CD4-positive, alpha-beta T cell (primary cell): ENCODE data around the gene UNC13C. TPM values are rescaled to one million over a fixed set of nuclear protein-coding genes. Genes with fewer than 3 reads are reported as not detected.

Source experiments
- ATAC-seq: fragments of 200-7000 bp; cut with Tn5 transposase; one replicate; pipeline ENCODE4 v1.10.0; 2022; ENCODE audit warnings: mild to moderate bottlenecking; ENCODE audit not compliant: poor library complexity
- CTCF ChIA-PET: fragments of 350-600 bp; sonication (Branson Sonifier 250); formaldehyde crosslinking; loops from one replicate; lab custom pipeline; 2021; ENCODE audit warnings: antibody characterized with exemption, inconsistent platforms; lab: Charles Lee
- POLR2A ChIA-PET: fragments of 350-600 bp; sonication (Branson Sonifier 250); formaldehyde crosslinking; loops from one replicate; lab custom pipeline; 2021; ENCODE audit warnings: antibody characterized with exemption, inconsistent platforms; lab: Charles Lee
- DNase-seq, 14 experiments: peaks; one replicate each; pipeline ENCODE4 v3.0.0-alpha.2; 2013 to 2020; ENCODE audit warnings: mixed read lengths in 2 of 14
- H3K27ac ChIP-seq, 2 donors: one replicate each; pipeline versions ENCODE4 v1.5.1 to v1.7.0; 2013; ENCODE audit warnings: low read length in 2 of 2, low read depth in 1 of 2, mild to moderate bottlenecking in 1 of 2
- H3K27me3 ChIP-seq, 2 experiments: 1 replicate in 1 of 2; 2 replicates in 1 of 2; pipeline versions ENCODE4 v1.6.1 to v1.7.0; 2013; ENCODE audit warnings: low read length in 2 of 2, control low read depth in 1 of 2, mild to moderate bottlenecking in 1 of 2, moderate library complexity in 1 of 2; ENCODE audit not compliant: insufficient read depth in 2 of 2, control insufficient read depth in 1 of 2
- H3K36me3 ChIP-seq: one replicate; pipeline ENCODE4 v1.6.1; 2013; ENCODE audit warnings: low read length, control low read depth; ENCODE audit not compliant: insufficient read depth
- H3K4me1 ChIP-seq: one replicate; pipeline ENCODE4 v1.6.1; 2013; ENCODE audit warnings: low read length, control low read depth; ENCODE audit not compliant: insufficient read depth
- H3K4me3 ChIP-seq: one replicate; pipeline ENCODE4 v1.5.1; 2013; ENCODE audit warnings: mild to moderate bottlenecking, low read length, moderate library complexity
- H3K9me3 ChIP-seq, 2 experiments: 1 replicate in 1 of 2; 2 replicates in 1 of 2; pipeline versions ENCODE4 v1.6.1 to v1.7.0; 2013; ENCODE audit warnings: low read length in 2 of 2, mild to moderate bottlenecking in 2 of 2, control low read depth in 1 of 2, moderate library complexity in 1 of 2; ENCODE audit not compliant: control insufficient read depth in 1 of 2, insufficient read depth in 1 of 2
- H3K27ac Mint-ChIP-seq: one replicate; pipeline ENCODE4 v1.8.0; 2020; ENCODE audit warnings: mixed read lengths
- H3K27me3 Mint-ChIP-seq: one replicate; pipeline ENCODE4 v1.8.0; 2021; ENCODE audit warnings: mixed read lengths
- H3K36me3 Mint-ChIP-seq: one replicate; pipeline ENCODE4 v1.8.0; 2021; ENCODE audit warnings: low read depth, mixed read lengths
- H3K4me1 Mint-ChIP-seq: one replicate; pipeline ENCODE4 v1.8.0; 2021; ENCODE audit warnings: low read depth, mixed read lengths
- H3K4me3 Mint-ChIP-seq: one replicate; pipeline ENCODE4 v1.8.0; 2020; ENCODE audit warnings: mild to moderate bottlenecking, mixed read lengths
- H3K9me3 Mint-ChIP-seq: one replicate; pipeline ENCODE4 v1.8.0; 2020; ENCODE audit warnings: mixed read lengths
- CTCF ChIP-seq: fragments of 200-600 bp; IDR thresholded peaks from one replicate; pipeline ENCODE4 v1.8.0; 2022; ENCODE audit warnings: antibody characterized with exemption, mild to moderate bottlenecking
- intact Hi-C, 2 experiments: fragments of 100-400 bp; cut with DNase I in 1 of 2; cut with micrococcal nuclease in 1 of 2; formaldehyde crosslinking; loops; one replicate each; pipeline versions ENCODE4 v1.15.1 to v1.9.0; 2023 to 2025; cut with DNase I, micrococcal nuclease
- total RNA-seq, 174 experiments: library from RNA in 2 of 174; stranded (reverse) in 2 of 174; gene quantifications; one replicate each; pipeline ENCODE4 v1.2.3 and lab custom pipeline; 2021 to 2026

Gene UNC13C
- total RNA-seq, 2 experiments from 2014 or later, result not detected

DNA sequence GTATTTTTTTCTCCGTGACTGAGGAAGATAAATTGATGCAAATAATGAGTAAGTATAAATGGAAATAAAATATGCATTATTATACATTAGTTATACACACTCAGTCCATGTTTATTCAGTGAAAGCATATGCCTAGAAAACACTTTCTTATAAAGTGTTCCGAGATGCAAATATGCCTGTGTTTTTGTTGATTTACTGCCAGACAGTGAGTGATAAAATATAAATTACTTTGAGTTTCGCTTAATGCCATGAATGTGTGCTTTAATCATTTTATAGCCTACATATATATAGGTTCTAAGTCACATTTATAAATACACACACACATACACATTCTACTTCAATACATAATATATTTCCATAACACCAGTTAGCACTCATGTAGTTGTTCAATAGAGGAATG is 569.2 kb downstream of the UNC13C start:
- POLR2A ChIA-PET, result no interaction called here
- intact Hi-C loops, result no loop called here
- no peaks in the 10 kb centered on the region for H3K36me3 ChIP-seq
- no peaks in the 10 kb centered on the region for H3K9me3 ChIP-seq
- no peak for DNase-seq
- Mint-ChIP-seq H3K9me3 (no peaks in the 10 kb centered on the region), H3K27me3 (no peaks in the 10 kb centered on the region), H3K4me3 (no peak overlapping the region), H3K36me3 (no peaks in the 10 kb centered on the region), H3K27ac (no peak overlapping the region), H3K4me1 (no peaks in the 10 kb centered on the region)
- no peaks in the 10 kb centered on the region for H3K4me1 ChIP-seq
- no peaks in the 10 kb centered on the region for H3K27me3 ChIP-seq
- CTCF ChIA-PET, result no interaction called here
- no peak overlapping the region for H3K27ac ChIP-seq
- no peak overlapping the region for H3K4me3 ChIP-seq
- no peak for TF ChIP-seq CTCF
- ATAC-seq, result no peak

- H3K4me3 ChIP-seq, result no peak overlapping the region
- Mint-ChIP-seq H3K36me3 (no peaks in the 10 kb centered on the region), H3K27ac (no peak overlapping the region), H3K27me3 (no peaks in the 10 kb centered on the region), H3K9me3 (no peaks in the 10 kb centered on the region), H3K4me3 (no peak overlapping the region), H3K4me1 (no peaks in the 10 kb centered on the region)
- DNase-seq (no peak), ATAC-seq (no peak)
- ChIA-PET CTCF (no interaction called here), POLR2A (no interaction called here)
- no peaks in the 10 kb centered on the region for H3K27me3 ChIP-seq
- H3K36me3 ChIP-seq, result no peaks in the 10 kb centered on the region
- H3K9me3 ChIP-seq, result no peaks in the 10 kb centered on the region
- intact Hi-C loops, result no loop called here
- no peak overlapping the region for H3K27ac ChIP-seq
- no peak for TF ChIP-seq CTCF
- no peaks in the 10 kb centered on the region for H3K4me1 ChIP-seq
Measured at GRCh38 chr15:54550954-54551353, 572.7 kb downstream of the UNC13C start.

- H3K4me3 Mint-ChIP-seq, result no peak overlapping the region
- H3K9me3 Mint-ChIP-seq, result peaks cover 4% of the 10 kb centered on the region
- no peaks in the 10 kb centered on the region for H3K4me1 Mint-ChIP-seq
- H3K27ac ChIP-seq, result no peak overlapping the region
- no peaks in the 10 kb centered on the region for H3K4me1 ChIP-seq
- no peak overlapping the region for H3K27ac Mint-ChIP-seq
- H3K4me3 ChIP-seq, result no peak overlapping the region
- H3K9me3 ChIP-seq, result no peaks in the 10 kb centered on the region
- H3K27me3 Mint-ChIP-seq, result no peaks in the 10 kb centered on the region
- H3K27me3 ChIP-seq, result no peaks in the 10 kb centered on the region
- CTCF ChIA-PET, result no interaction called here
- POLR2A ChIA-PET, result no interaction called here
- H3K36me3 Mint-ChIP-seq, result no peaks in the 10 kb centered on the region
- no peaks in the 10 kb centered on the region for H3K36me3 ChIP-seq
- DNase-seq (no peak), ATAC-seq (no peak)
- intact Hi-C loops, result no loop called here
- no peak for TF ChIP-seq CTCF
Measured at GRCh38 chr15:54556231-54556630, 578.0 kb downstream of the UNC13C start.
